Skeletal muscle cell (primary cell): Measurements from ENCODE around the gene PLXNB3.
"Not testable (repeated sequence)": the region's sequence is repeated elsewhere in the genome, so short reads cannot be mapped to it uniquely, and the experiment has no call there.

ENCODE experiments used
- DNase-seq: peaks from one replicate; pipeline ENCODE4 v3.0.0-alpha.2; 2010; ENCODE audit warnings: low read depth
- H3K4me3 ChIP-seq: 2 replicates; pipeline ENCODE4 v1.5.1; 2011; ENCODE audit warnings: low read depth, mild to moderate bottlenecking, control low read depth, low read length, moderate library complexity

The PLXNB3 gene

GRCh38 chrX:153763989-153764755 lies at the start of gene PLXNB3:
Gene PLXNB3, plus strand, starts transcription at chrX:153764249. Its CDS starts 1,287 bp downstream, at chrX:153765536.
- H3K4me3 ChIP-seq, result peak within 1 kb of the TSS; percentile 51
- peak; percentile 19 for DNase-seq

- no peak for DNase-seq
- H3K4me3 ChIP-seq, result no peak overlapping the region
Observed at GRCh38 chrX:153714256-153714655, 49.8 kb upstream of the PLXNB3 start.

GRCh38 chrX:153717445-153717844 lies 46.6 kb upstream of the PLXNB3 start:
- no peak for DNase-seq
- no peak overlapping the region for H3K4me3 ChIP-seq

- H3K4me3 ChIP-seq, result no peak overlapping the region
- no peak for DNase-seq
Observed at GRCh38 chrX:153719238-153719637, 44.8 kb upstream of the PLXNB3 start.

GRCh38 chrX:153719701-153720100 lies 44.3 kb upstream of the PLXNB3 start:
- no peak for DNase-seq
- no peak overlapping the region for H3K4me3 ChIP-seq

- H3K4me3 ChIP-seq, result peak overlapping the region; percentile 69
- DNase-seq, result no peak
Observed at GRCh38 chrX:153722704-153723350, 41.2 kb upstream of the PLXNB3 start.

GRCh38 chrX:153723351-153724251 lies 40.4 kb upstream of the PLXNB3 start:
- no peak for DNase-seq
- peak overlapping the region; percentile 69 for H3K4me3 ChIP-seq

GRCh38 chrX:153724252-153725038 lies 39.6 kb upstream of the PLXNB3 start, which contains the start of the genes ABCD1 and BCAP31:
Gene ABCD1, plus strand, starts transcription at chrX:153724856. Its CDS starts 411 bp downstream, at chrX:153725267.
Gene BCAP31, minus strand, starts transcription at chrX:153724387. Its CDS starts 1,143 bp downstream, at chrX:153723244.
- DNase-seq, result peak; percentile 51
- peak within 1 kb of the TSS; percentile 69 for H3K4me3 ChIP-seq

GRCh38 chrX:153725039-153725831 lies 38.8 kb upstream of the PLXNB3 start:
- H3K4me3 ChIP-seq, result peak overlapping the region; percentile 43
- no peak for DNase-seq

- H3K4me3 ChIP-seq, result peak overlapping the region; percentile 3
- DNase-seq, result no peak
Observed at GRCh38 chrX:153725832-153726285, 38.2 kb upstream of the PLXNB3 start.

- DNase-seq, result no peak
- H3K4me3 ChIP-seq, result peak overlapping the region; percentile 22
Observed at GRCh38 chrX:153726286-153727122, 37.5 kb upstream of the PLXNB3 start.

GRCh38 chrX:153727123-153727931 lies 36.7 kb upstream of the PLXNB3 start:
- peak overlapping the region; percentile 22 for H3K4me3 ChIP-seq
- no peak for DNase-seq

- no peak overlapping the region for H3K4me3 ChIP-seq
- no peak for DNase-seq
Observed at GRCh38 chrX:153728095-153728494, 36.0 kb upstream of the PLXNB3 start.

- H3K4me3 ChIP-seq, result no peak overlapping the region
- no peak for DNase-seq
Observed at GRCh38 chrX:153728951-153729631, 35.0 kb upstream of the PLXNB3 start.

- not testable (repeated sequence) for DNase-seq, H3K4me3 ChIP-seq
Observed at GRCh38 chrX:153730115-153730514, 33.9 kb upstream of the PLXNB3 start.
